H1 (cell line): ENCODE measurements around the gene DTD1. TPM values are rescaled to one million over a fixed set of nuclear protein-coding genes. Genes with fewer than 3 reads are reported as not detected.
A peak's percentile ranks its signal among the peaks of the same experiment; 100 is the strongest.

Experiments used
- ASH2L ChIP-seq: fragments of 200-600, 300-600 bp; sonication (generic); IDR thresholded peaks from one replicate; pipeline ENCODE4 v1.7.1; 2017; ENCODE audit warnings: low read length
- ATF2 ChIP-seq: IDR thresholded peaks from 2 replicates; pipeline ENCODE4 v1.6.1; 2012; ENCODE audit warnings: low read length, inconsistent platforms
- ATF3 ChIP-seq: IDR thresholded peaks from 2 replicates; pipeline ENCODE4 v1.6.1; 2011; ENCODE audit warnings: low read depth, mild to moderate bottlenecking, low read length; ENCODE audit not compliant: insufficient read depth
- BACH1 ChIP-seq: IDR thresholded peaks from 2 replicates; pipeline ENCODE4 v1.6.1; 2012; ENCODE audit warnings: low read length, improper control_type of control experiment
- CHD2 ChIP-seq: IDR thresholded peaks from 2 replicates; pipeline ENCODE4 v1.6.1; 2012; ENCODE audit warnings: low read length, improper control_type of control experiment
- CTCF ChIP-seq, 3 experiments: IDR thresholded peaks; 1 replicate in 2 of 3; 2 replicates in 1 of 3; pipeline versions ENCODE4 v1.5.1 to v1.6.1; 2011; ENCODE audit warnings: low read length in 3 of 3, mild to moderate bottlenecking in 3 of 3, inconsistent platforms in 2 of 3, low read depth in 1 of 3, moderate library complexity in 1 of 3; ENCODE audit not compliant: insufficient read depth in 1 of 3; ENCODE audit errors: control extremely low read depth in 1 of 3
- EP300 ChIP-seq, 2 experiments: IDR thresholded peaks; 1 replicate in 1 of 2; 2 replicates in 1 of 2; pipeline ENCODE4 v1.6.1; 2011 to 2012; ENCODE audit warnings: low read depth in 2 of 2, low read length in 2 of 2, mild to moderate bottlenecking in 2 of 2, borderline replicate concordance in 1 of 2, inconsistent platforms in 1 of 2, moderate library complexity in 1 of 2
- POLR2A ChIP-seq, 2 experiments: IDR thresholded peaks; 1 replicate in 1 of 2; 2 replicates in 1 of 2; pipeline ENCODE4 v1.6.1; 2011; ENCODE audit warnings: low read depth in 2 of 2, low read length in 2 of 2, mild to moderate bottlenecking in 2 of 2; ENCODE audit errors: control extremely low read depth in 1 of 2
- RNF2 ChIP-seq: fragments of 200-900, 300-1000 bp; sonication (generic); IDR thresholded peaks from 2 replicates; pipeline ENCODE4 v1.7.1; 2016; ENCODE audit warnings: borderline replicate concordance, low read depth, mild to moderate bottlenecking, antibody characterized with exemption, low read length; ENCODE audit not compliant: poor library complexity, severe bottlenecking; ENCODE audit errors: missing control alignments
- RXRA ChIP-seq: IDR thresholded peaks from 2 replicates; pipeline ENCODE4 v1.6.1; 2011; ENCODE audit warnings: low read depth, mild to moderate bottlenecking, low read length, moderate library complexity; ENCODE audit not compliant: insufficient read depth
- SP4 ChIP-seq: IDR thresholded peaks from 2 replicates; pipeline ENCODE4 v1.6.1; 2012; ENCODE audit warnings: low read length, inconsistent platforms
- SUZ12 ChIP-seq: fragments of 200-600 bp; sonication (generic); IDR thresholded peaks from 2 replicates; pipeline ENCODE4 v1.6.1; 2012; ENCODE audit warnings: mild to moderate bottlenecking, inconsistent platforms, low read length, moderate library complexity, mixed read lengths
- polyA plus RNA-seq, 7 experiments: library from polyadenylated mRNA; depleted of rRNA in 3 of 7; stranded (reverse) in 5 of 7; unstranded in 2 of 7; fragments of >200 nt in 5 of 7; fragments of 200-250 nt in 2 of 7; gene quantifications; 1 replicate in 5 of 7; 2 replicates in 1 of 7; 4 replicates in 1 of 7; pipeline versions ENCODE4 v1.2.1 to v1.2.3, GENCODE V29; 2011 to 2013; ENCODE audit warnings: missing spikeins in 2 of 7, mixed read lengths in 2 of 7
- total RNA-seq: library from RNA; stranded (reverse); fragmentation: NEBNext Ultra II Directional; extraction: Animal tissue kit (Norgen Biotek cat#: 25700); gene quantifications from 2 replicates; pipeline ENCODE4 v1.2.1, GENCODE V29; 2021

Gene DTD1
- total and polyA plus RNA-seq, 2 of the 8 experiments (the other 6 are each of a cell fraction or from before 2014, with no cell fraction given), result 49.7 to 66.6 TPM

GRCh38 chr20:18793625-18794427 is 206.0 kb downstream of the DTD1 start (continued):
- no peak for TF ChIP-seq SUZ12
- TF ChIP-seq SP4, result no peak
- peak; percentile 51; the same call in 1 of the 2 replicates for TF ChIP-seq CHD2
- no peak for TF ChIP-seq BACH1
- TF ChIP-seq POLR2A (IDR thresholded peaks at IDR 0.05; ENCODE audit: control extremely low read depth in 1 of 2, low read depth in 2 of 2, low read length in 2 of 2), result peak; percentile 36 to 78
- TF ChIP-seq ATF2, result no peak
- TF ChIP-seq RXRA, result no peak
- TF ChIP-seq RNF2, result no peak
- no peak for TF ChIP-seq ASH2L
- no peak for TF ChIP-seq CTCF (IDR thresholded peaks at IDR 0.05; ENCODE audit: control extremely low read depth in 1 of 3, insufficient read depth in 1 of 3, low read depth in 1 of 3, low read length in 3 of 3)
- peak; percentile 88 for TF ChIP-seq ATF3
- no peak for TF ChIP-seq EP300 (IDR thresholded peaks at IDR 0.05; ENCODE audit: borderline replicate concordance in 1 of 2, low read depth in 2 of 2, low read length in 2 of 2)
- TF ChIP-seq, all 59 proteins: peak for 19
